Measurements from ENCODE around the gene CDK12. TPM values are rescaled to one million over a fixed set of nuclear protein-coding genes. Genes with fewer than 3 reads are reported as not detected.
"Not testable (repeated sequence)": the region's sequence is repeated elsewhere in the genome, so short reads cannot be mapped to it uniquely, and the experiment has no call there.

Gene CDK12
- total RNA-seq, 2 donors from 2014 or later, result 97.4 to 105 TPM

- H3K4me3 Mint-ChIP-seq, result no peak overlapping the region
- DNase-seq (no peak), ATAC-seq (no peak)
- H3K4me1 Mint-ChIP-seq, result peaks cover 20% of the 10 kb centered on the region
- no peaks in the 10 kb centered on the region for H3K9me3 ChIP-seq (ENCODE audit: control insufficient read depth, low read length, poor library complexity, severe bottlenecking)
- H3K27me3 Mint-ChIP-seq, result no peaks in the 10 kb centered on the region
- H3K36me3 Mint-ChIP-seq (ENCODE audit: low read depth), result peaks cover 4% of the 10 kb centered on the region
- no peak overlapping the region for H3K27ac Mint-ChIP-seq
These were observed 81.9 kb downstream of the CDK12 start for GRCh38 chr17:39543176-39543575.

- no peak for DNase-seq
- no peak for ATAC-seq
- H3K36me3 Mint-ChIP-seq (ENCODE audit: low read depth), result peaks cover 4% of the 10 kb centered on the region
- H3K9me3 ChIP-seq (ENCODE audit: control insufficient read depth, low read length, poor library complexity, severe bottlenecking), result no peaks in the 10 kb centered on the region
- no peak overlapping the region for H3K27ac Mint-ChIP-seq
- no peak overlapping the region for H3K4me3 Mint-ChIP-seq
- H3K27me3 Mint-ChIP-seq, result no peaks in the 10 kb centered on the region
- peaks cover 15% of the 10 kb centered on the region for H3K4me1 Mint-ChIP-seq
These were observed 82.4 kb downstream of the CDK12 start for GRCh38 chr17:39543664-39544063.

DNA sequence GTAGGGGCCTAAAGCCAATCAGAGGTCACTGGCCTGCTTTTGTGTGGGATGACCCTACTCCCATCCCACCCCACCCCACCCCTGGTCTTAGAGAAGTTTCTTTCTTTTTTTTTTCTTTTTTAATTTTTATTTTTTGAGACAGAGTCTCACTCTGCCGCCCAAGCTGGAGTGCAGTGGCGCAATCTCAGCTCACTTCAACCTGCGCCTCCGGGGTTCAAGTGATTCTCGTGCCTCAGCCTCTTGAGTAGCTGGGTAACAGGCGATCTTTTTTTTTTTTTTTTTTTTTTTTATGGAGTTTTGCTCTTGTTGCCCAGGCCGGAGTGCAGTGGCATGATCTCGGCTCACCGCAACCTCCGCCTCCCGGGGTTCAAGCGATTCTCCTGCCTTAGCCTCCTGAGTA, 83.1 kb downstream of the CDK12 start:
- not testable (repeated sequence) for ATAC-seq; H3K36me3 Mint-ChIP-seq (ENCODE audit: low read depth); H3K4me3 Mint-ChIP-seq; H3K27me3 Mint-ChIP-seq; H3K4me1 Mint-ChIP-seq; DNase-seq; H3K9me3 ChIP-seq (ENCODE audit: control insufficient read depth, low read length, poor library complexity, severe bottlenecking); H3K27ac Mint-ChIP-seq

DNA sequence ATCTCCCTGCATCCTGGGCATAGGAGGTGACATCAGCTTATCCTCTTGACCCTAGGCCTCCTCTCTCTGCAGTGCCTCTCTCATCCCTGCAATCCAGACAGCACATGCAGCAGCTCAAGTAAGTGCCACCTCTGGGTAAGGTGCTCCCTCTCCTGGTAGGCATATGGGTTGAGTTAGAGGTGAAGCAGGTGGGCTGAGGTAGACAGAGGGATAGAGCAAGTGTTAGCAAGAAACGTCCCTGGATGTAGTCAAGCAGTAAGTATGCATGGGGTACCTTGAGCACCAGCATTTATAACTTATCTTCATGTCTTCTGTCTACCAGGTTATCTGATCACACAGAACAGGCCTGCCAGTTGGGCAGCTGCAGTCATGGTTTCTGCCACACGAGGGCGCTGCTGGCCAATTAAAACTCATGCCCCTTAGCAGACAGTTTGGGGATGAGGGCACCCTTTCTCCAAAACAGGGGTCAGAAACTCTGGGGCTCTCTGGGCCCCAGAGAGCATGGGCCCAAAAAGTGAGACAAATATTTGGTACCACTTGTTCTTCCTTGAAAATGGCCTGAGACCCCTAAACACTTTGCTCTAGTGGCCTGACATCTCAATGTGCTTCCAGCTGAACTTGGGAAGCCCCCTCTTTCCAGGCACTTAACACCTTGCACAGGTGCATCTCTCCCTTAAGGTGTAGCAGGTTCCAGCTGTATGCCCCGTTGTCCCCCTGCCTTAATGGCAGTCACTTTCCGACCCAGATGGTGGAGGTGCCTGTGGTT, 86.6 kb downstream of the CDK12 start:
- ATAC-seq (peak; percentile 83), DNase-seq (peak; percentile 54 to 72 (median 56))
- no peak overlapping the region for H3K27ac Mint-ChIP-seq
- H3K36me3 Mint-ChIP-seq (ENCODE audit: low read depth), result peaks cover 7% of the 10 kb centered on the region
- H3K9me3 ChIP-seq (ENCODE audit: control insufficient read depth, low read length, poor library complexity, severe bottlenecking), result no peaks in the 10 kb centered on the region
- no peaks in the 10 kb centered on the region for H3K4me1 Mint-ChIP-seq
- no peak overlapping the region for H3K4me3 Mint-ChIP-seq
- H3K27me3 Mint-ChIP-seq, result no peaks in the 10 kb centered on the region

GRCh38 chr17:39548494-39549225, 87.4 kb downstream of the CDK12 start:
- H3K9me3 ChIP-seq (ENCODE audit: control insufficient read depth, low read length, poor library complexity, severe bottlenecking), result no peaks in the 10 kb centered on the region
- Mint-ChIP-seq H3K27ac (no peak overlapping the region), H3K4me1 (no peaks in the 10 kb centered on the region), H3K27me3 (no peaks in the 10 kb centered on the region), H3K4me3 (no peak overlapping the region), H3K36me3 (ENCODE audit: low read depth) (peaks cover 10% of the 10 kb centered on the region)
- ATAC-seq, result no peak
- no peak for DNase-seq

DNA sequence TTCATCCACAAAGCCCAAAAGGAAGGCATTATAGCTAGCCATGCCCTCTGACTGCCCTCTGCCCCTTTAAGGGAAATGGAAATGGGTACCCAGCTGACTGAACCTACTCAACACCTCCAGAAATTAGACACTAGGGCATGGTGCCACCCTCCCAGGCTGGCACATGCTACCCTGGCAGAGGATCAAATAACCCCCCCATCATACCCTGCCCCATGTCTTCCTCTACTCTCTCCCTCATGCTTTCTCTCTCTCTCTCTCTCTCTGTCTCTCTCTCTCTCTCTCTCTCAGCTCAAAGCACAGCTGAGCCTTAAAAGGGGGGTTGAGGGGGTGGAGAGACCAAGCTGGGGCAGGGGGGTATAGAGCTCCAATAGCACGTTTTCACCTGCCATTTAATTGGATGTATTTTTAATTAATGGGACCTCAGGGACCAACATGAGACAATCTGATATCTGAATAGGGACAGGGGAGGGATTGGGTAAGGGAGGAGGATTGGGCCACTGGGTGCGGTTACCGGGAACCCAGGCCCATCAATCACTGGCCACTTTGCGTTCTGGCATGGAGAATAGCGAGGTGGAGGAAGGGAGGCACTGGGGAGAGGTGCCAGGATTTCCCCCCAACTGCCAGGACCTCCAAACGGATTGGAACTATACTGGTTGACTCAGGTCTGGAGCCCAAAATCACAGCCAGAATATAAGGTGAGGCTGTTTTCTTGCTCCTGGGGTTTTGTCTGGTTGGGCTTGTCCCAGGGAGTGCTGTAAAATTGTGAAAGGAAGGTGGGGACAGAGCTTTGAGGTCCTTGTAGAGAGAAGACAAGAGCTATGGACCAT, 88.7 kb downstream of the CDK12 start:
- DNase-seq, result no peak
- peak overlapping the region; percentile 39 for H3K4me3 Mint-ChIP-seq
- H3K9me3 ChIP-seq (ENCODE audit: control insufficient read depth, low read length, poor library complexity, severe bottlenecking), result no peaks in the 10 kb centered on the region
- no peaks in the 10 kb centered on the region for H3K27me3 Mint-ChIP-seq
- H3K36me3 Mint-ChIP-seq (ENCODE audit: low read depth), result peaks cover 10% of the 10 kb centered on the region
- no peak overlapping the region for H3K27ac Mint-ChIP-seq
- ATAC-seq, result no peak
- no peaks in the 10 kb centered on the region for H3K4me1 Mint-ChIP-seq

DNA sequence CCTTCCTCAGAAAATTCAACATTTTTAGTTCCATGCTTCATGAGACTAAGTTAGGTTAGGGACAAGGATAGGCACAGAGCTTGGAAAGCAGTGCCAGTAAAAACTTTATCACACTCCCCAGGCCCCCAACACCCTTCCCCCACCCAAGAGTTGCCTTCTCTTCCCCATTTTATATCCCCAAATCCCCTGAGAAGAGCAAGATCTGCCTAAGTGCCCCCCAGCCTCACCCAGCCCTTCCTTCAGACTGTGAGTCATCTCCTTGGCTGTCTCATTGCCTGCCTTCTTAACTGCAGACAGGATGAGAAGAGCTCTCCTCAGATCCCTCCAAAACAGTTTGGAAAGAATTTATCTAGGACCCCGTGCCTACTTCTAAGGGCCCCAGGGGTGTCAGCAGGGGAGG, 90.6 kb downstream of the CDK12 start:
- no peaks in the 10 kb centered on the region for H3K27me3 Mint-ChIP-seq
- H3K4me1 Mint-ChIP-seq, result no peaks in the 10 kb centered on the region
- ATAC-seq (no peak), DNase-seq (no peak)
- H3K9me3 ChIP-seq (ENCODE audit: control insufficient read depth, low read length, poor library complexity, severe bottlenecking), result no peaks in the 10 kb centered on the region
- peaks cover 10% of the 10 kb centered on the region for H3K36me3 Mint-ChIP-seq (ENCODE audit: low read depth)
- no peak overlapping the region for H3K27ac Mint-ChIP-seq
- no peak overlapping the region for H3K4me3 Mint-ChIP-seq

DNA sequence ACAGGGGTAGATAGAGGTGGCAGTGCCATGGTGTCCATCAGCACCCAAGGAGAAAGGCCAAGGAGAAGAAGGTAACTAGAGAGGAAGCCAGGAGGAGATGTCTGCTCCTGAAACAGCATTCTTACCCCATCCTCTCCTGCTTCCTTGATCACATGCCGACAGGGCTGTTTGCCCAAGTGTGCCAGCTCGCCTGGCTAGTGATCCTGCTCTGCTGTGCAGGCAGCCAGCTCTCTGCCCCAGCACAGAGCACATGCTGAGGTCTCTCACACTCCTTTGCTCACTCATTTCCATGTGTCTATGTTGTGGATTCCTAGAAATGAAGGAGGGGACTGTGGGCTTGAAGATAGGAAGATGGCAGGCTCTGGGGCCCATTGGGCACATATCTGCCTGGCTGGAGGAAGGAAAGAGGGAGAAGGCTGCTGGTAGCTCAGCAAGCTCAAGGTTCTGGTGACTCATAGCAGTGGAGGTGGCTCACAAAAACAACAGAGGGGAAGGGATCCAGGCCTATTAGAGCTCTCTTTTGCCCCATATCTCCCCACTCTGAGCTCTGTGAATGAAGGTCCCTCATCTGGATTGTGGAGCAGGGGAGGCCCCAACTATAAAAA, 92.2 kb downstream of the CDK12 start:
- peaks cover 10% of the 10 kb centered on the region for H3K36me3 Mint-ChIP-seq (ENCODE audit: low read depth)

DNA sequence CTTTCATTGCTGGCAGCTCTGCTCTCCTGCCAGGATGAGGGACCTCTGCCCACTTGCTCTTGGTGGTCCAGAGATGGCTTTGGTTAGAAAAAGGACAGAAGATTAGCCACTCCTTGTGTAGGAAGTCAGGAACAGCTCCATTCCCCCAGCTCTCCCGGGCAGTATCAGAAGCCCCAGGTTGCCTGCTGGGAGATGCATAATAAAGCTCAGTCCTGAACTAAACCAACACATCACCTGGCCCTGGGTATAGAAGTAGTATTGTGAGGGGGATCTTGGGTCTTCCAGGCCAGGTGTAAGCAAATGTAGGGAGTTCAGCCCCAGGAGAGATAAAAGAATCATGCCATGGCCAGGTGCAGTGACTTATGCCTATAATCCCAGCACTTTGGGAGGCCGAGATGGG, 94.1 kb downstream of the CDK12 start:
- H3K4me3 Mint-ChIP-seq, result no peak overlapping the region
- no peak for ATAC-seq
- no peaks in the 10 kb centered on the region for H3K27me3 Mint-ChIP-seq
- no peak for DNase-seq
- H3K9me3 ChIP-seq (ENCODE audit: control insufficient read depth, low read length, poor library complexity, severe bottlenecking), result no peaks in the 10 kb centered on the region
- no peak overlapping the region for H3K27ac Mint-ChIP-seq
- peaks cover 8% of the 10 kb centered on the region for H3K36me3 Mint-ChIP-seq (ENCODE audit: low read depth)
- H3K4me1 Mint-ChIP-seq, result no peaks in the 10 kb centered on the region

More for the DNA sequence above, 92.2 kb downstream of the CDK12 start:
- no peak overlapping the region for H3K27ac Mint-ChIP-seq
- ATAC-seq, result no peak
- no peaks in the 10 kb centered on the region for H3K4me1 Mint-ChIP-seq
- DNase-seq, result no peak
- no peak overlapping the region for H3K4me3 Mint-ChIP-seq
- no peaks in the 10 kb centered on the region for H3K9me3 ChIP-seq (ENCODE audit: control insufficient read depth, low read length, poor library complexity, severe bottlenecking)
- H3K27me3 Mint-ChIP-seq, result no peaks in the 10 kb centered on the region

- Mint-ChIP-seq H3K27me3 (no peaks in the 10 kb centered on the region), H3K27ac (no peak overlapping the region), H3K4me1 (no peaks in the 10 kb centered on the region), H3K36me3 (ENCODE audit: low read depth) (peaks cover 7% of the 10 kb centered on the region), H3K4me3 (no peak overlapping the region)
- no peaks in the 10 kb centered on the region for H3K9me3 ChIP-seq (ENCODE audit: control insufficient read depth, low read length, poor library complexity, severe bottlenecking)
- DNase-seq, result no peak
- ATAC-seq, result no peak
These were observed 95.1 kb downstream of the CDK12 start for GRCh38 chr17:39556423-39556822.

- H3K4me1 Mint-ChIP-seq, result peaks cover 2% of the 10 kb centered on the region
- H3K36me3 Mint-ChIP-seq (ENCODE audit: low read depth), result peaks cover 14% of the 10 kb centered on the region
- H3K4me3 Mint-ChIP-seq, result no peak overlapping the region
- H3K27ac Mint-ChIP-seq, result peak overlapping the region; percentile 43
- DNase-seq (no peak), ATAC-seq (no peak)
- no peaks in the 10 kb centered on the region for H3K27me3 Mint-ChIP-seq
- no peaks in the 10 kb centered on the region for H3K9me3 ChIP-seq (ENCODE audit: control insufficient read depth, low read length, poor library complexity, severe bottlenecking)
These were observed 101.1 kb downstream of the CDK12 start for GRCh38 chr17:39562395-39562794.

GRCh38 chr17:39562976-39563375, 101.7 kb downstream of the CDK12 start:
- H3K9me3 ChIP-seq (ENCODE audit: control insufficient read depth, low read length, poor library complexity, severe bottlenecking), result no peaks in the 10 kb centered on the region
- ATAC-seq (no peak), DNase-seq (no peak)
- no peak overlapping the region for H3K4me3 Mint-ChIP-seq
- no peaks in the 10 kb centered on the region for H3K27me3 Mint-ChIP-seq
- H3K36me3 Mint-ChIP-seq (ENCODE audit: low read depth), result peaks cover 15% of the 10 kb centered on the region
- H3K27ac Mint-ChIP-seq, result no peak overlapping the region
- peaks cover 2% of the 10 kb centered on the region for H3K4me1 Mint-ChIP-seq

GRCh38 chr17:39563476-39563875, 102.2 kb downstream of the CDK12 start:
- DNase-seq, result no peak
- no peaks in the 10 kb centered on the region for H3K9me3 ChIP-seq (ENCODE audit: control insufficient read depth, low read length, poor library complexity, severe bottlenecking)
- Mint-ChIP-seq H3K27me3 (no peaks in the 10 kb centered on the region), H3K4me1 (peaks cover 2% of the 10 kb centered on the region), H3K36me3 (ENCODE audit: low read depth) (peaks cover 19% of the 10 kb centered on the region), H3K4me3 (no peak overlapping the region), H3K27ac (no peak overlapping the region)
- no peak for ATAC-seq
